GM12878 (cell line): ENCODE measurements around the gene CD83. TPM values are rescaled to one million over a fixed set of nuclear protein-coding genes. Genes with fewer than 3 reads are reported as not detected.

Experiments used
- ATAC-seq: fragments of 200-7000 bp; cut with Tn5 transposase; 3 replicates; pipeline ENCODE4 v1.9.1; 2020; ENCODE audit warnings: mild to moderate bottlenecking, moderate library complexity
- BruUV-seq: library from RNA; stranded (reverse); fragments of 400-500 nt; replicated peaks from 2 replicates; lab custom pipeline; 2021; lab: Mats Ljungman, UMichigan
- CTCF ChIA-PET: fragments of 300-600 bp; sonication (Branson Sonifier 250); formaldehyde crosslinking; extraction: SDS; loops from one replicate; lab custom pipeline; 2021; ENCODE audit warnings: inconsistent platforms; lab: Yijun Ruan, JAX
- POLR2A ChIA-PET: fragments of 350-600 bp; formaldehyde crosslinking; extraction: SDS; loops from one replicate; lab custom pipeline; 2021; ENCODE audit warnings: inconsistent platforms; lab: Charles Lee
- RAD21 ChIA-PET: fragments of 300-600 bp; sonication (Branson Sonifier 250); formaldehyde crosslinking; loops from one replicate; lab custom pipeline; 2023; ENCODE audit warnings: antibody characterized with exemption; ENCODE audit not compliant: unreplicated experiment; lab: Charles Lee
- SMC1A ChIA-PET: fragments of 300-600 bp; sonication (Branson Sonifier 250); formaldehyde crosslinking; loops from one replicate; lab custom pipeline; 2023; ENCODE audit not compliant: unreplicated experiment, uncharacterized antibody; lab: Charles Lee
- DNase-seq: peaks from one replicate; pipeline ENCODE4 v3.0.0-alpha.2; 2011; ENCODE audit warnings: low read depth, low spot score
- FAIRE-seq: peaks from 3 replicates; lab custom pipeline; 2011; peaks lifted over from hg19 to GRCh38; lab: Jason Lieb, UNC
- H2AFZ ChIP-seq: 2 replicates; pipeline ENCODE4 v1.6.0; 2011; ENCODE audit warnings: low read depth, low read length, control low read depth; ENCODE audit not compliant: control insufficient read depth
- H3K27ac ChIP-seq: 2 replicates; pipeline ENCODE4 v1.5.1; 2011; ENCODE audit warnings: control low read depth; ENCODE audit not compliant: control insufficient read depth, insufficient read depth
- H3K27me3 ChIP-seq, 2 experiments: replicated peaks in 1 of 2; 2 replicates each; pipeline versions ENCODE4 v1.6.0 to v1.6.1; 2011; ENCODE audit warnings: low read length in 1 of 2; ENCODE audit not compliant: control insufficient read depth in 2 of 2, insufficient read depth in 2 of 2
- H3K36me3 ChIP-seq, 2 experiments: 2 replicates each; pipeline ENCODE4 v1.5.1; 2011; ENCODE audit warnings: low read length in 1 of 2; ENCODE audit not compliant: control insufficient read depth in 2 of 2, insufficient read depth in 2 of 2
- H3K4me1 ChIP-seq: 2 replicates; pipeline ENCODE4 v1.6.1; 2011; ENCODE audit warnings: mild to moderate bottlenecking, low read length, moderate library complexity, mixed read lengths; ENCODE audit not compliant: control insufficient read depth, insufficient read depth
- H3K4me2 ChIP-seq: 2 replicates; pipeline ENCODE4 v1.6.0; 2011; ENCODE audit warnings: control low read depth; ENCODE audit not compliant: control insufficient read depth, insufficient read depth
- H3K4me3 ChIP-seq: fragments of 200-600 bp; sonication (generic); 2 replicates; pipeline ENCODE4 v1.5.1; 2016
- H3K79me2 ChIP-seq: 2 replicates; pipeline ENCODE4 v1.6.0; 2011; ENCODE audit warnings: low read length; ENCODE audit not compliant: control insufficient read depth, insufficient read depth
- H3K9ac ChIP-seq: 2 replicates; pipeline ENCODE4 v1.8.0; 2011; ENCODE audit warnings: low read length, control low read depth, mixed read lengths; ENCODE audit not compliant: control insufficient read depth, insufficient read depth
- H3K9me3 ChIP-seq: replicated peaks from 3 replicates; pipeline ENCODE4 v1.5.1; 2011; ENCODE audit warnings: mild to moderate bottlenecking, low read length; ENCODE audit not compliant: control insufficient read depth, insufficient read depth
- H4K20me1 ChIP-seq: 2 replicates; pipeline ENCODE4 v1.6.0; 2011; ENCODE audit not compliant: control insufficient read depth, insufficient read depth
- ASH2L ChIP-seq: fragments of 300-600, 200-600 bp; sonication (generic); IDR thresholded peaks from 2 replicates; pipeline ENCODE4 v1.6.1; 2017; ENCODE audit warnings: low read depth, mild to moderate bottlenecking, borderline replicate concordance
- BHLHE40 ChIP-seq, 2 experiments: fragments of 450-650 bp in 1 of 2; IDR thresholded peaks; 2 replicates each; pipeline ENCODE4 v1.6.1; 2011 to 2017; ENCODE audit warnings: low read depth in 2 of 2, borderline replicate concordance in 1 of 2, improper control_type of control experiment in 1 of 2, low read length in 1 of 2, mild to moderate bottlenecking in 1 of 2
- CEBPZ ChIP-seq: fragments of 150-350 bp; IDR thresholded peaks from 2 replicates; pipeline ENCODE4 v1.6.1; 2016; ENCODE audit warnings: low read depth, low read length
- EGR1 ChIP-seq, 2 experiments: IDR thresholded peaks; 1 replicate in 1 of 2; 2 replicates in 1 of 2; pipeline ENCODE4 v1.6.1; 2011 to 2012; ENCODE audit warnings: low read depth in 2 of 2, low read length in 2 of 2, borderline replicate concordance in 1 of 2, mild to moderate bottlenecking in 1 of 2, moderate library complexity in 1 of 2
- EP300 ChIP-seq, 2 experiments: fragments of 150-350 bp in 1 of 2; IDR thresholded peaks; 2 replicates each; pipeline ENCODE4 v1.6.1; 2011 to 2012; ENCODE audit warnings: low read depth in 2 of 2, low read length in 2 of 2, borderline replicate concordance in 1 of 2, improper control_type of control experiment in 1 of 2, inconsistent platforms in 1 of 2; ENCODE audit not compliant: control insufficient read depth in 1 of 2
- HCFC1 ChIP-seq: fragments of 150-350 bp; IDR thresholded peaks from 2 replicates; pipeline ENCODE4 v1.6.1; 2014; ENCODE audit warnings: low read length
- IKZF2 ChIP-seq, 2 experiments: fragments of 450-650 bp; IDR thresholded peaks; 2 replicates each; pipeline ENCODE4 v1.6.1; 2017; ENCODE audit warnings: mild to moderate bottlenecking in 2 of 2, moderate library complexity in 2 of 2
- IRF5 ChIP-seq: fragments of 450-650 bp; IDR thresholded peaks from 2 replicates; pipeline ENCODE4 v1.6.1; 2017; ENCODE audit warnings: borderline replicate concordance
- KAT2A ChIP-seq: conservative IDR thresholded peaks from 2 replicates; pipeline ENCODE4 v1.6.1; 2011; ENCODE audit warnings: low read depth, low read length; ENCODE audit not compliant: control insufficient read depth
- LARP7 ChIP-seq: fragments of 450-650 bp; IDR thresholded peaks from 2 replicates; pipeline ENCODE4 v1.6.1; 2017; ENCODE audit warnings: mild to moderate bottlenecking
- POLR2A ChIP-seq: IDR thresholded peaks from 2 replicates; pipeline ENCODE4 v1.6.1; 2011; ENCODE audit warnings: low read depth, mild to moderate bottlenecking, low read length
- SPI1 ChIP-seq: IDR thresholded peaks from 2 replicates; pipeline ENCODE4 v1.6.1; 2011; ENCODE audit warnings: low read depth, mild to moderate bottlenecking, low read length, moderate library complexity, borderline replicate concordance; ENCODE audit not compliant: insufficient read depth
- STAT3 ChIP-seq: IDR thresholded peaks from 2 replicates; pipeline ENCODE4 v1.6.1; 2011; ENCODE audit warnings: low read depth, low read length, improper control_type of control experiment
- USF2 ChIP-seq: IDR thresholded peaks from 2 replicates; pipeline ENCODE4 v1.6.1; 2011; ENCODE audit warnings: low read depth, low read length, improper control_type of control experiment, borderline replicate concordance
- YY1 ChIP-seq: IDR thresholded peaks from 2 replicates; pipeline ENCODE4 v1.6.1; 2011; ENCODE audit warnings: low read depth, mild to moderate bottlenecking, low read length
- ZNF384 ChIP-seq: IDR thresholded peaks from 2 replicates; pipeline ENCODE4 v1.6.1; 2012; ENCODE audit warnings: low read depth, mild to moderate bottlenecking, low read length, improper control_type of control experiment, borderline replicate concordance
- WGBS: methylation state at CpG from one replicate; pipeline ENCODE4 v1.1.6; 2016; ENCODE audit warnings: low lambda C conversion rate; ENCODE audit not compliant: insufficient replicate concordance, insufficient coverage; ENCODE audit errors: missing lambda C conversion rate; 5-methylcytosine and 5-hydroxymethylcytosine counted together
- in situ Hi-C: fragments of 300-500 bp; cut with MboI; formaldehyde crosslinking; loops from 9 replicates; pipeline ENCODE4 v1.14.3; 2018; ENCODE audit warnings: mixed read lengths
- intact Hi-C: fragments of 100-400 bp; cut with micrococcal nuclease; formaldehyde crosslinking; loops from one replicate; pipeline ENCODE4 v1.14.2; 2022; ENCODE audit not compliant: unreplicated experiment
- polyA plus RNA-seq, 11 experiments: library from polyadenylated mRNA; depleted of rRNA in 4 of 11; unstranded in 6 of 11; stranded (reverse) in 5 of 11; fragments of >200 nt; fragmentation: Nextera tagmentation in 4 of 11; fragmentation: Illumina TruSeq in 1 of 11; extraction: Ambion mirVana in 4 of 11; extraction: Trizol in 1 of 11; gene quantifications; 1 replicate in 1 of 11; 2 replicates in 10 of 11; pipeline versions ENCODE4 v1.2.1 to v1.2.3, GENCODE V29; 2011 to 2016; ENCODE audit warnings: inconsistent platforms in 2 of 11, missing spikeins in 2 of 11, low read depth in 1 of 11
- total RNA-seq, 4 experiments: library from RNA; depleted of rRNA in 3 of 4; stranded (reverse); fragments of >200 nt in 3 of 4; fragmentation: Illumina TruSeq in 1 of 4; extraction: Trizol in 1 of 4; gene quantifications; 2 replicates each; pipeline versions ENCODE4 v1.2.1 to v1.2.3, GENCODE V29; 2013 to 2021
- TF ChIP-seq, protein P1 (sequence below): IDR thresholded peaks from 2 replicates; pipeline ENCODE4 v1.6.1; 2012; ENCODE audit warnings: low read depth, low read length, improper control_type of control experiment

CD83 gene
- total and polyA plus RNA-seq, 10 of the 15 experiments (the other 5 are each of a cell fraction or from before 2014, with no cell fraction given) = 76.1 to 174 (median 129) TPM

GRCh38 chr6:14075095-14075503 lies 42.5 kb upstream of the CD83 start:
- H3K79me2 ChIP-seq = no peaks in the 10 kb centered on the region
- intact Hi-C loops = loop anchor here (1.0 to 2.0 kb wide), 3 partner anchors 16 to 48 kb away; no protein-coding TSS in a partner anchor
- FAIRE-seq (peak; percentile 95), DNase-seq (no peak), ATAC-seq (peak; percentile 79)
- peaks cover 25% of the 10 kb centered on the region for H3K4me1 ChIP-seq
- H3K27me3 ChIP-seq = no peaks in the 10 kb centered on the region
- BruUV-seq = no TSS peak
- H4K20me1 ChIP-seq = no peaks in the 10 kb centered on the region
- ChIA-PET CTCF (interaction anchor here (0.8 to 9.4 kb wide), 8 partner anchors 8 to 166 kb away, joined by 3 to 66 read pairs (median 16); no protein-coding TSS in a partner anchor), POLR2A (interaction anchor here (1.0 to 7.1 kb wide), 8 partner anchors 9 to 55 kb away, joined by 3 to 56 read pairs (median 6); no protein-coding TSS in a partner anchor), RAD21 (interaction anchor here (1.0 to 6.2 kb wide), 14 partner anchors 8 to 280 kb away, joined by 3 to 61 read pairs (median 7); partner anchors contain the start of gene CD83), SMC1A (interaction anchor here (0.7 to 10.9 kb wide), 13 partner anchors 9 to 136 kb away, joined by 3 to 226 read pairs (median 7); partner anchors contain the start of gene CD83)
- peak overlapping the region; percentile 60 for H3K4me3 ChIP-seq
- peak overlapping the region; percentile 99 for H2AFZ ChIP-seq
- peak overlapping the region; percentile 97 for H3K27ac ChIP-seq
- peak overlapping the region; percentile 100 for H3K4me2 ChIP-seq
- no peaks in the 10 kb centered on the region for H3K36me3 ChIP-seq
- H3K9me3 ChIP-seq = no peaks in the 10 kb centered on the region
- H3K9ac ChIP-seq = peak overlapping the region; percentile 88
- in situ Hi-C loops = no loop called here
- WGBS = 2% methylated on average over 7 of the region's 7 CpGs
- TF ChIP-seq, protein P1, sequence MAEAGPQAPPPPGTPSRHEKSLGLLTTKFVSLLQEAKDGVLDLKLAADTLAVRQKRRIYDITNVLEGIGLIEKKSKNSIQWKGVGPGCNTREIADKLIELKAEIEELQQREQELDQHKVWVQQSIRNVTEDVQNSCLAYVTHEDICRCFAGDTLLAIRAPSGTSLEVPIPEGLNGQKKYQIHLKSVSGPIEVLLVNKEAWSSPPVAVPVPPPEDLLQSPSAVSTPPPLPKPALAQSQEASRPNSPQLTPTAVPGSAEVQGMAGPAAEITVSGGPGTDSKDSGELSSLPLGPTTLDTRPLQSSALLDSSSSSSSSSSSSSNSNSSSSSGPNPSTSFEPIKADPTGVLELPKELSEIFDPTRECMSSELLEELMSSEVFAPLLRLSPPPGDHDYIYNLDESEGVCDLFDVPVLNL = no peak
- no peak for TF ChIP-seq EGR1 (IDR thresholded peaks at IDR 0.05; ENCODE audit: borderline replicate concordance in 1 of 2, low read depth in 2 of 2, low read length in 2 of 2)
- no peak for TF ChIP-seq STAT3
- TF ChIP-seq YY1 = no peak
- no peak for TF ChIP-seq SPI1
- no peak for TF ChIP-seq CEBPZ
- peak; percentile 24; the same call in 1 of the 2 replicates for TF ChIP-seq POLR2A
- no peak for TF ChIP-seq HCFC1
- no peak for TF ChIP-seq KAT2A
- TF ChIP-seq EP300 (IDR thresholded peaks at IDR 0.05; ENCODE audit: borderline replicate concordance in 1 of 2, control insufficient read depth in 1 of 2, low read depth in 2 of 2, low read length in 2 of 2) = no peak; a peak in 1 of 4 replicates
- TF ChIP-seq IKZF2 (IDR thresholded peaks at IDR 0.05) = peak; percentile 90
- TF ChIP-seq ASH2L = peak; percentile 90; the same call in 1 of the 2 replicates
- no peak for TF ChIP-seq IRF5
- no peak for TF ChIP-seq ZNF384
- no peak for TF ChIP-seq LARP7
- TF ChIP-seq USF2 = no peak
- no peak for TF ChIP-seq BHLHE40 (IDR thresholded peaks at IDR 0.05; ENCODE audit: borderline replicate concordance in 1 of 2, low read depth in 2 of 2, low read length in 1 of 2)
